GM18519 (cell line): ENCODE measurements around the gene VAMP5.
"Not testable (repeated sequence)": the region's sequence is repeated elsewhere in the genome, so short reads cannot be mapped to it uniquely, and the experiment has no call there.

ENCODE experiments used
- ATAC-seq: cut with Tn5 transposase; IDR thresholded peaks from one replicate; pipeline ENCODE4 v1.9.1; 2021; ENCODE audit warnings: mild to moderate bottlenecking, moderate library complexity; ENCODE audit not compliant: unreplicated experiment, low FRiP score

Gene VAMP5

DNA sequence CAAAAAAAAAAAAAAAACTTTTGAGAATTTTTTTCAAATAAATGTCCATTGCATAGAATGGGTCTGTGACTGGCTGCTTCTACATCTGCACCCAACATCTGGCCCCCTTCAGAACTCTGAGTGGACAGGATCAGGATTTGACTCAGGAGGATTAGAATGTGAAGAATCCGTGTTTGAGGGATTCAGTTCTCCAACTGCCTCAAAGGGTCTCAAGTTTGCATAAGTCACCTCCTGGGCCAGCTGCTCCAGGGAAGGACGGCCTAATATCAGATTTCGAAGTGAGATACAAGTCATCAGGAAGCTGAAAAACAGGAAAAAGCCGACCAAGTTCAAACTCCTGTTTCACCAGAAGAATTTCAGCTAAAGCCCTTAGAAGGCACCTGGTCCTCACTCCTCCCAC lies 34.4 kb upstream of the VAMP5 start:
- no peak for ATAC-seq

DNA sequence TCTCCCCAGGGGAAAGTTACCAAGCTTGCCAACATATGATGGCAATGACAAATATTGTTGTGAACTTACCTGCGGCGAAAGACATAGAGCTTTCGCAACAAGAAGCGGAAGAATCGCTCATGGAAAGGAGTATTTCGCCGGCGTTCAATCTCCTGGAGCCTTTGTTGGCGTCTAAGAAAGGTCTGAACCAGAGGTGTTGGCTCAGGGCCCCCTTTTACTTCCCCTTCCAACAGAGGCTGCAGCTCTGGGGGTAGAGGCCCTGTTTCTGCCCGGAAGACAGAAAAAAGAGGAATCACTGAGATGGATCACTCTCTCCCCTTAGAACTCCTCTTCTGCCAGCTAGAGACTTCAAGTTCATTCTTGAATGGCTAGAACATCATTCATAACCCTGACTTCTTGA lies 33.7 kb upstream of the VAMP5 start:
- no peak for ATAC-seq

DNA sequence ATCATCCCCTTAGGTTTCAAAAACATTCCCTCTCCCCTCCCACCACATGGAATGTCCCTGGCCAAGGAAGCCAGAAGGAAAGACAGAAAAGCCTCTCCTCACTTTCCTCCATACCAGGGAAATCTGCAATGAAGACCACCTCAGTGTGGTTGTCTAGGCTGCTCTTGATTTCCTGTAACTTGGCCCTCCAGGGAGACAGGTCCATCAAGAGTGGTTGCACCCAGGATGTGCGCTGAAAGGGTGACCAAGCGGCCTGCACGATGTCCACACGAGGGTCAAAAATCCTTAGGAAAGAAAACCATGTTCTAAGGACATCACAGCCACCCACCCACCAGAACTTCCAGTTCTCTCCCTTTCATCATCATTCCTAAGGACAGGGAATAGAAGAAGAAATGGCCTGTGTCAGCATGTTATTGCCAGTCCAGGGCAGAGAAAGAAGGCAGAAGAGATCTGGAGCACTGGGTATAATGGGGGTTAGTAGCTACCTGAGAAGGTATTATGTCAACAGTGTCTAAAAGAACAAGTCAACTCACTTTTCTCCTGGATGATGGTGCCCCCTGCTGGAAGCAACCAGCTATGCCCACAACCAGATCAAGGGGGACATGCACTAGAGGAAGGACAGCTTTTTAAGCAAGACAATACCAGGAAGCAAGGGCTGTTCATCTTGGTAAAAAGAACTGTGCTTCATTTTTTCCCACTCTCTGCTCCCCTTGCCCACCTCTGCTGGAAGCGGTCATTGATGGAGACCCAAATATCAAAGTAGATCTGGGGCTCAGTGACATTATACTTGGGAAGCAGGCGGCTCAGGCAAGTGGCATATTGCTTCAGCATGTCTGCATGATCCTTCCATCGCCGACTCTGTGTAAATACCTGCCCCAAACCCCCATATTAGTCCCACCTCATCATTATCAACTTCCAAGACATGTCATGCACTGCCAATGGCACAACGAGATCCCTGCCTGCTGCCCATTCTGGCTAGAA lies 32.2 kb upstream of the VAMP5 start:
- peak; percentile 42 for ATAC-seq

DNA sequence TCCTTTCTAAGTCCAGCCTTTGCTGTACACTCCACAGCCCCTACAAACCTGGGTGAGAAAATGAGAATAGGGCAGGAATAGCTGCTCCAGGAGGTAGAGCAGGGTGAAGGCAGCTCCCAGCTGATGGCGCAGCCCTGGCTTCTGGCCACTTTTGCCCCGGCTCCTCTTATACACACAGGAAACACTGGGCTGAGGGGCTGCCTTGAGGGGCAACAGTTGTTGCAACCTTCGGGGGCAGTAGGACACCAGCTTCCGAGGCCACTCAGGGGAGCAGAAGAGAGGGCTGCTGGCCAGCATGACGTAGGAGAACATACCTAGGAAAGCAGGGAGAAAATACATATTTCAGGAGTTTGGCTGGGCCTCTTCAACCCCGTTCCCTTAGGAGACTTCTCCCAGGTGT lies 31.0 kb upstream of the VAMP5 start:
- no peak for ATAC-seq

DNA sequence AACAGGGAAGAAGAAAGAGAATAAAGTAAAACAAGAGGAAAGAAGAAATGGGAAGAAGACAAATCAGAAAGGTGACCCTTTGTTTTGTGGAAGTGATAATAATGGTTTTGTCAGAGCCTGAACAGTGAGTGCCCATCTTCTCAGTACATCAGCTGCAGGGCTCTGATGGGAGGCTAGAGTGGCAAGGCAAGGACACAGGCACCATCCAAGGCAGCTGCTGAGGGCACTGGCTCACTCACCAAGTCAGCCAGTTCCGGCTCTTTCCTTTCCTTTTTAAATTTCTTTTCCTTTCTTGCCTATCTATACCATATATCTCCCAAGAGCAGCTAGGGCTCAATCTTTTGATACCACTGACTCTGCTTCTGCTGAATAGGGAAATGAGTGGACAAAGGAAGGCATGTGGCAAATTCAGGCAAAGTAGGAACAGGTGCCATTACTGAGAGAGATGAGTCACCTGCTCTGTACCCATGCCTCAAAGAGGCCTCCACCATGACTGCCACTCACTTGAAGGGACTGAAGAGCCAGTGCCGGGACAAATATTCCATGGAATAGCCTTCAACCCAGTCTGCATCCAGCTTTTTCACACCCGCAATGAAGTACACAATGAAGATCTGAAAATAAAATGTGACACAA lies 29.1 kb upstream of the VAMP5 start:
- ATAC-seq, result no peak

DNA sequence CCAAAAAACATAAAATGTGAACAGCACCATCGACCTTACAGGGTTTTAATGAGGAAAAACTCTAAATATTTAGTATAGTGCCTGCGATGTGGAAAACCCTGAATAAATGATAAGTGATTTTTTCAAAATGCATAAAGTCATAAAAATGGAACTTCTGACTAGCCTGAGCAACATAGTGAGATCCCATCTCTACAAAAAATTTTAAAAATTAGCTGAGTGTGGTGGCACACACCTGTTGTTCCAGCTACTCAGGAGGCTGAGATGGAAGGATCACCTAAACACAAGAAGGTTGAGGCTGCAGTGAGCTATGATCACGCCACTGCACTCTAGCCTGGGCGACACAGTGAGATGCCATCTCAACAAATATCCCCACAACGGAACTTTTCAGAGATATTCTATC lies 27.1 kb upstream of the VAMP5 start:
- no peak for ATAC-seq

DNA sequence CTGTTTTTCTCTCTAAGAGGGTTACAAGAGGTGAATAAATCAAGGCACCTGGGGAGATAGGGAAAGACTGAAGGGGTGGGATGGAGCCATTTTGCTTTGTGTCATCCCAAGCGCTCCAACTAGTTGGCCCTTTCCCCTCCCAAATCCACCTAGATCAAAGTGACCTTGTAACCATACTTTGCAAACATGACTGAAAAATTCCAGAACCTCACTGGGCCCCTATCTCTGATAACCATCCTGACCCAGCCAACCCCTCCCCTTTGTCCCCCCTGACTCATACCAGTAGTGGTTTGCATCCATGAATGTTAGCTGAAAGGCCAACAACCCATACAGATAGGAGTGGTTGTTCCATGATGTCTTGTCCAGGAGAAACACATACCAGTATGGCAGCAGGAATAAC lies 26.1 kb upstream of the VAMP5 start:
- no peak for ATAC-seq

DNA sequence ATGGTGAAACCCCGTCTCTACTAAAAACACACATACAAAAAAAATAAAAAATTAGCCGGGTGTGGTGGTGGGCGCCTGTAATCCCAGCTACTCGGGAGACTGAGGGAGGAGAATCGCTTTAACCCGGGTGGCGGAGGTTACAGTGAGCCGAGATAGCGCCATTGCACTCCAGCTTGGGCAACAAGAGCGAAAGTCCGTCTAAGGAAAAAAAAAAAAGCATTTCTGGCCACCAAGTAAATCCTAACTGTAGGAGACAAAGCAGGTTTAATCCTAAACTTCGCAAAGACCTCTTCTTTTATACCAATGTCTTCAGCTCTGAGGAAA lies 23.9 kb upstream of the VAMP5 start:
- not testable (repeated sequence) for ATAC-seq

DNA sequence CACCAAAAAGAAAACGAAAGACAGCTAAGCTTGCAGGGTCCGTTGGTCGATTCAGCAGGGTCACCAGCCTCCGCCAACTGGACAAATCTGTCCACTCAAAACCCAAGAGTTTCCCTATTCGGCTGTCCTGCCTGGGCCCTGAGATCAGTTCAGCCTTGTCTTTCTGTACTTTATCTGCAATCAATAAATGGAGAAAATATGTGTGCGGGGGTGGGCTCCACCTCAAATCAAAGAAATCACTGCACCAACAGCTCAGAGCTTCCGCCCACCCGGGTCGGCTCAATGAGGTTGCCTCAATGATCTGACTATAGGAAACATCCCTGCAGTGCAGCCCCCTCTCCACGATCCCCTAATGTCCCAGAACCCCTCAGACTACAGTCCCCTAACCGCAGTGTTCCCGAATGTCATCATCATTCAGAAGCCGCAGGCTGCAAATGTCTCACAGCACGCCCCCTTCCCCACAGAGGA lies 23.4 kb upstream of the VAMP5 start:
- ATAC-seq, result no peak

DNA sequence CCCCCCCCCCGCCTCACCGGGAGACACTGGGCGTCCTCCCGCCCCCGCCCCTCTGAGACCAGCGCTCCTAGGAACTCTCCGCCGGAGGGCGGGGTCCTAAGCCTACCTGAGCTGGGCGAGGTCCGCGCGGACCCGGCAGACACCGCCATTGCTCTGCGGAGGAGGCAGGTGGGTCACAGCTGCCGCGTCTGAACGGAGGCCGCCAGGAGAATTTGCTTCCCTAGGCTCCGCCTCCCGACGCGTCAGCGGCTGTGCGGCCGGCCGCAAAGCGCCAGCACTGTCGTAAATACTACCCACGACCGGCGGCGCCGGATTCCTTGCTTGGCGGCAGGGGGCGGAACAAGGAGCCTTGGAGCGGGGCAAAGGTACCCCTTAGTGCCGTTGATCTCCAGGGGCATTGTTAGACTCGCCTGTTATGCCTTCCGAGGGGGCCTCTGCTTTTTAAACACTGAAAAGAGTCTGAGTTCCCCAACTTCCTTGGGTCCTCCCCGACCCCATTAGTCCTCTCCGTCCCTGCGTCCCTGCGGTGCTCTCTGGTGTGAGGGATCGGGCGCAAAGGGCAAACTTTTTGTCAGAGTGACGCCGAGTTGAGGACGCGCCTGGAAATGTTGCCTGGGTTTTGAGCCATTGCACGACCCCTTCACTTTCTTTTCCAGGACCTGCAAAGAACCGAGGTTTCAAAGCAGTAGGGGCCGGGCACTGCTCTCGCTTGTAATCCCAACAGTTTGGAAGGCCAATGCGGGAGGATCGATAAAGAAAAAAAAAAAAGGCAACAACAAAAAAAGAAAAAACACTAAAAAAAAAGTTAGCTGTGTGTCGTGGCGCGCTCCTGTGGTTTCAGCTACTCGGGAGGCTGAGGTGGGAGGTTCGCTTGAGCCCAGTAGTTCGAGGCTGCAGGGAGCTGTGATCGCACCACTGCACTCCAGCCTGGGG lies 22.7 kb upstream of the VAMP5 start, which contains the start of gene GGCX:
Gene GGCX (minus strand): TSS at position 214 of the 933 bp plus-strand sequence. CDS start 65 bp downstream, at position 149.
- ATAC-seq, result peak; percentile 82

DNA sequence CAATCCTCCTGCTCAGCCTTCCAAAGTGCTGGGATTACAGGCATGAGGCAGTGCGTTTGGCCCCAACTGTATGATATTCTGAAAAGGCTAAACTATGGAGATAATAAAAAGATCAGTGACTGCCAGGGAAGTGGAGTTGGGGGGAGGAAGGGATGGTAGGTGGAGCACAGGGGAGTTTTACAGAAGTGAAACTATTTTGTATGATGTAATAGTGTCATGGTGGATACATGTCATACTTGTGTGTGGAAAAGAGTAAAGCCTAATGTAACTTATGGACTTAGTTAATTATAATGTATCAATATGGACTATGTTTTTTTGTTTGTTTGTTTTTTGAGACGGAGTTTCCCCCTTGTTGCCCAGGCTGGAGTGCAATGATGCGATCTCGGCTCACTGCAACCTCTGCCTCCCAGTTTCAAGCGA lies 20.1 kb upstream of the VAMP5 start:
- no peak for ATAC-seq

DNA sequence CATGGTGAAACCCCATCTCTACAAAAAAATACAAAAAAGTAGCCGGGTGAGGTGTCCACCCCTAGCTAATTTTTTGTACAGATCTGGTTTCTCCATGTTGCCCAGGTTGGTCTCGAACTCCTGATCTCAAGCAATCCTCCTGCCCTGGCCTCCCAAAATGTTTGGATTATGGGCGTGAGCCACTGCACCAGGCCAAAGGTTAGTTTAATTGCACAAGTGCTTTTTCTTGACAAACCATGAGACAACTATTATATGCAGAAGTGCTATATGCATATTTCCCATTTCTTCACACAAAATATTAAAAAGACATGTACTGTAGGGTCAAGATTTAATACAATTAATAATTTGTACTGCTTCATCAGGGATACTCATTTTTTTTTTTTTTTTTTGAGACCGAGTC lies 18.0 kb upstream of the VAMP5 start:
- no peak for ATAC-seq

DNA sequence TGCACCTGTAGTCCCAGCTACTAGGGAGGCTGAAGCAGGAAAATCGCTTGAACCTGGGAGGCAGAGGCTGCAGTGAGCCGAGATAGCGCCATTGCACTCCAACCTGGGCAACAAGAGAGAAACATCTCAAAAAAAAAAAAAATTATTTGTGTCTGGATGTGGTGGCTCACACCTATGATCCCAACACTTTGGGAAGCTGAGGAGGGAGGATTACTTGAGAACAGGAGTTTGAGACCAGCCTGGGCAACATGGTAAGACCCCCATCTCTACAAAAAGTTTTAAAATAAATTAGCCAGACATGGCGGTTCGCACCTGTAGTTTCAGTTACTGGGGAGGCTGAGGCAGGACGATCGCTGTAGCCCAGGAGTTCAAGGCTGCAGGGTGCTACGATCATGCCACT lies 8.5 kb upstream of the VAMP5 start:
- ATAC-seq, result no peak

DNA sequence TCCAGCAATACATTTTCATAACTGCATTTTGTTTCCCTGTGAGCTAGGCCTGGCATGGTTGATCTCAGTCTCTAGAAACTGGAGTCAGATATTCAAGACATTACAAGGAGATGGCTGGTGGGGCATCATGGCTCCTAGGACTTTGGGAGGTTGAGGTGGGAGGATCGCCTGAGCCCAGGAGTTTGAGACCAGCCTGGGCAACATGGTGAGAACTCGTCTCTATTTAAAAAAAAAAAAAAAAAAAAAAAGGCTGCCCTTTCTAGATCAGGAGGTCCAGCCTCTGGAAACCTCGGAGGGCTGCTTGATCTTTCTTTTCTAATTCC lies 7.2 kb upstream of the VAMP5 start:
- ATAC-seq, result no peak

DNA sequence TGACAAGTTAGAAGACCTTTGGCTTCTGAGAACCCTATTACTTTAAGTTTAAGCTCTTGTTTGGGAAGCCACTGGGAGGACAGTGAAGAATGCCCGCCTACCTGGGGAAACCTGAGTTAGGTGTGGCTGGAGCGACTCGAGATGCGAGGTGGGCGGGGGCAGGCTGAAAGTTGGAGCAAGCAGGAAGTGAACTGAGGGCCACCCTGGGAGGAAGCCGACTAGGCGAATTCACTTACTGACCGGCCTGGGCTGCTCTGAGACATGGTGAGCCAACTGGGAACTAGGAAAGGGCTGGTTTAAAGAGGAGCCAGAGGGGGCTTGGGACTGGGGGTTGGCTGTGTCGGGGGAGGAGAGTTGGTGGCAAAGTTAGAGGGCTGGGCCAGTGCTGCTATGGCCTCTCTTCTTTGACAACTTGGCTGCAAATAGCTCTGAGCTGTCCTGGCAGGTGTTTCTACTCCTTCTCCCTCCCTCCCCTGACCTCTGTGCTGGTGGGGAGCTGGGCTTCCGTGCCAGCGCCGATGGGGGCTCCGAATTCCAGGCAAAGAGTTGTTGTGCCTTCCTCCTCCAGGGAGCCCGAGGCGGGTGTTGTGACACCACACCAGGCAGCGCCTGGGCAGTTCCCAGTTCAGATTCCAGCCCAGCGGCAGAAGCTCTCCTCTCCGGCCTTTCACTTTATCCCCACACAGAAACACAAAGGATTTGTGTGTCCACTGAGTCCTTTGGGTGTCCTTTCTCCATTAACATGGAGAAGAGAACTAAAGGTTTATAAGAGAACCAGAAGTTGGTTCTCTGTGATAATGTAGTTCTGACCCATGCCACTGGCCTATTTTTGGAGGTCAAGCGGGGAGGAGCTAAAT lies 6.6 kb upstream of the VAMP5 start, which contains the start of gene VAMP8:
Gene VAMP8 (plus strand): TSS at position 201 of the 857 bp plus-strand sequence. CDS start 61 bp downstream, at position 262.
- no peak for ATAC-seq

DNA sequence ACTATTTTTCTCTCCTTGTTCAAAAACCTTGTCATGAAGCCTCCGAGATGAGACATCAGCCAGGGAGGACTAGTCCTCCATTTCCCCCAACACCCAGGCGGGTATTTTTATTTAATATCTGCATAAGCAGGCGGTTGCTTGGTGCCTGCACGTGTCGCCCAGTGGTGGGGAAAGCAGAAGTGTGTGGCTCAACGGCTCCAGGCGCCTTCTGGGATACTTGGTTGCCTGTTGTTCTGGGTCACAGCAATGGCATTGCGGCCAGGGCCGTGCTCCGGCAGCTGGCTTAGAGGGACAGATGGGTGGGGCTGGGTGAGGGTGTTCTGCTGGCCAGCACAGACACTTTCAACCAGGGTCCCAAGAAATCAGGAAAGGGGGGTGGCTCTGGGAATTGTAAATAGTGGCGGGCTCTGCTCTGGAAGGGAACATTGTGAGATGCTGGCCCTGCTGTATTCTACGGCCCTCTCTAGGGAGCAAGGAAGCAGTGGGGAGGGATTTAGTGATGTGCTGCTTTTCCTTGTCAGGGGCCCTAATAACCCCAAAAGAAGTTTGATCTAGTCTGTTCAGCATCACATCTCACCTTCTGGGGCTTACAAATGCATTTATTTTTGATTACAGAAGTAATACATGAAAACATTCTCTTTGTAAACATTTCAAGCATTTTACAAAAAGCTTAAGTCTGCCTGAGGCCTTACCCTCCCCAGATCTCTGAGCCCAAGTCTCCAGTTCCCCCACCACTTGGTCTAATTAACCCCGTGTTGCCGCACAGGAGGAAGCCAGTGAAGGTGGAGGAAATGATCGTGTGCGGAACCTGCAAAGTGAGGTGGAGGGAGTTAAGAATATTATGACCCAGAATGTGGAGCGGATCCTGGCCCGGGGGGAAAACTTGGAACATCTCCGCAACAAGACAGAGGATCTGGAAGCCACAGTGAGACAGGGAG lies 5.7 kb upstream of the VAMP5 start:
- ATAC-seq, result no peak

DNA sequence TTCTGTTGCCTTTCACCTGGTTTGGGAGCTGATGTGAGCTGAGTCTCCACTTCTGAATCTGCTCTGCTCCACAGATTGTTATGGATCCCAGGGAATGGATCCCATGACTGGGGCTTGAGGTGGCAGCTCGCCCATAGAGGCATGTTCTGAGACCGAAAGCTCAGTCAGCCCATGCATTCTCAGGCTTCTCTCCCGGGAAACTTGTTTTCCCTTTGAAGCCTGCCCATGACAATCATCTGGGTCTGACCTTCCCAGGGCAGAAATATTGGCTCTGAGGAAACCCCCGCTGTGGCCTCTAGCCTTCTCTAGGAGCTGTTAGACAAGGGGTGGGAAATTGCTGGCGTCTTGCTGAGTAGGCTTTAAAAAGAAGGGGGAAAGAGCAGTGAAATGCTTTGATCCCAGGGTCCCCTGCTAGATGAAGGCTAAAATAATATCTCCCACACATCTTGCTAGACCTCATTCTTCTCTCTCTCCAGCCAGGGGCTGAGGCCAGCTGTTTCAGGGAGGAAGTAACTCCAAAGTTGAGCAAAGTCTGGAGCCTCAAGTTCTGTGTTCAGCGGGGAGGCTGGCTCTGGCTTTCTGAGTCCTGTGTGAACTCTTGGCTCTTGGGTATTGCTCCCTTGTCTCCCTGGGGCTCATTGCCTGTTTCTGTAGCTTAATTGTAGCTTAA lies 4.8 kb upstream of the VAMP5 start:
- no peak for ATAC-seq

DNA sequence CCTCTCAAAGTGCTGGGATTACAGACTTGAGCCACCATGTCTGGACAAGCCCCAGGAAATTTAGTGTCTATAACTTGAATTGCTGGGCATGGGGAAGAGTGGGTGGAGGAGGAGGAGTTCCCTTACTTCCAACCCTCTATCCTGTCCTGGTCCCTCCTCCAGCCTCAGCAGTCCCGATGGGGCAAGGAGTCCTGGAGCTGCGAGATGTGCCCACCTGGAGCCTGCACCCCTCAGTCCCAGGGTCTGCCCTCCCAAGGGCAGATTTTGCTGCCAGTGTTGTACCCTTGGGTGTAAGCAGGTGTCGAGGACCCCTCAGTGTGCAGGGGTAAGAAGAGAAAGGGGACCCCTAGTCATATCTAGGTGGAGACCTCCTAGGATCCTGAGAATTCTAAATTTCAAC lies 4.0 kb upstream of the VAMP5 start:
- no peak for ATAC-seq
